K562 (cell line): ENCODE data around the gene QARS1. TPM values are rescaled to one million over a fixed set of nuclear protein-coding genes. Genes with fewer than 3 reads are reported as not detected.

ENCODE experiments used
- AFF1 ChIP-seq, 2 experiments: fragments of 450-650 bp; IDR thresholded peaks; 2 replicates each; pipeline ENCODE4 v1.6.1; 2018; ENCODE audit warnings: mild to moderate bottlenecking in 2 of 2, low read depth in 1 of 2; ENCODE audit not compliant: partially characterized antibody in 2 of 2
- CBFA2T2 ChIP-seq: fragments of 450-650 bp; conservative IDR thresholded peaks from 2 replicates; pipeline ENCODE4 v1.6.1; 2017; ENCODE audit warnings: mild to moderate bottlenecking
- CCAR2 ChIP-seq: fragments of 200-400 bp; formaldehyde crosslinking; IDR thresholded peaks from 2 replicates; pipeline ENCODE4 v1.6.1; 2017; ENCODE audit warnings: mild to moderate bottlenecking, low read depth, low read length
- CREB5 ChIP-seq: fragments of 250-450 bp; sonication (Bioruptor Pico); IDR thresholded peaks from 2 replicates; pipeline ENCODE4 v1.5.0; 2020; ENCODE audit warnings: mild to moderate bottlenecking
- HCFC1 ChIP-seq: IDR thresholded peaks from 2 replicates; pipeline ENCODE4 v1.6.1; 2012; ENCODE audit warnings: low read depth, low read length, improper control_type of control experiment
- MYC ChIP-seq, 2 experiments: fragments of 250-450 bp in 1 of 2; sonication (Bioruptor Pico) in 1 of 2; IDR thresholded peaks; 2 replicates each; pipeline versions ENCODE4 v1.5.1 to v1.6.1; 2012 to 2021; ENCODE audit warnings: low read depth in 2 of 2, borderline replicate concordance in 1 of 2, improper control_type of control experiment in 1 of 2, low read length in 1 of 2, mild to moderate bottlenecking in 1 of 2, moderate library complexity in 1 of 2
- NCOR1 ChIP-seq: fragments of 450-650 bp; IDR thresholded peaks from 2 replicates; pipeline ENCODE4 v1.6.1; 2016; ENCODE audit warnings: mild to moderate bottlenecking, moderate library complexity
- NUFIP1 ChIP-seq: fragments of 450-650 bp; IDR thresholded peaks from 2 replicates; pipeline ENCODE4 v1.6.1; 2018; ENCODE audit not compliant: partially characterized antibody
- PBX2 ChIP-seq, 2 experiments: IDR thresholded peaks in 1 of 2; conservative IDR thresholded peaks in 1 of 2; 2 replicates each; pipeline ENCODE4 v1.6.1; 2016; ENCODE audit warnings: low read depth in 2 of 2, mild to moderate bottlenecking in 1 of 2, missing compliant biosample characterization in 1 of 2, missing genetic modification characterization in 1 of 2, moderate library complexity in 1 of 2
- PURB ChIP-seq: sonication (generic); formaldehyde crosslinking; IDR thresholded peaks from 2 replicates; pipeline ENCODE4 v1.9.0; 2021; ENCODE audit warnings: low read depth, mild to moderate bottlenecking, missing genetic modification reagents
- ZNF79 ChIP-seq: fragments of 250-450 bp; sonication (Bioruptor Pico); IDR thresholded peaks from 2 replicates; pipeline ENCODE4 v1.4.0; 2020; ENCODE audit warnings: low read depth, mild to moderate bottlenecking, moderate library complexity
- ZNF830 ChIP-seq: fragments of 250-450 bp; sonication (Bioruptor Pico); IDR thresholded peaks from 2 replicates; pipeline ENCODE4 v1.5.0; 2021; ENCODE audit warnings: mild to moderate bottlenecking
- polyA plus RNA-seq, 8 experiments: library from polyadenylated mRNA; depleted of rRNA in 4 of 8; stranded (reverse) in 5 of 8; unstranded in 3 of 8; fragments of >200 nt; fragmentation: Nextera tagmentation in 2 of 8; fragmentation: Illumina TruSeq in 1 of 8; extraction: Ambion mirVana in 2 of 8; extraction: Trizol in 1 of 8; gene quantifications; 2 replicates each; pipeline versions ENCODE4 v1.2.1 to v1.2.3, GENCODE V29; 2011 to 2014; ENCODE audit warnings: inconsistent platforms in 1 of 8, missing spikeins in 1 of 8
- total RNA-seq, 7 experiments: library from RNA; depleted of rRNA in 6 of 7; stranded (reverse); fragments of >200 nt in 6 of 7; fragmentation: Illumina TruSeq in 2 of 7; extraction: Trizol in 2 of 7; gene quantifications; 2 replicates each; pipeline versions ENCODE4 v1.2.1 to v1.2.3, GENCODE V29; 2011 to 2021; ENCODE audit warnings: low replicate concordance in 1 of 7
- TF ChIP-seq, protein P1 (sequence below): sonication (generic); formaldehyde crosslinking; IDR thresholded peaks from 2 replicates; pipeline ENCODE4 v1.8.1; 2022; ENCODE audit warnings: missing genetic modification reagents
- TF ChIP-seq, protein P2 (sequence below): fragments of 450-650 bp; formaldehyde crosslinking; IDR thresholded peaks from 2 replicates; pipeline ENCODE4 v1.4.0; 2020; ENCODE audit warnings: mild to moderate bottlenecking, moderate library complexity

Gene QARS1
- total and polyA plus RNA-seq, 9 of the 15 experiments (the other 6 are each of a cell fraction or from before 2014, with no cell fraction given) = 148 to 310 (median 273) TPM

- TF ChIP-seq CREB5 (CRISPR knock-in tag) (no peak), ZNF79 (CRISPR knock-in tag) (no peak), ZNF830 (CRISPR knock-in tag) (no peak), AFF1 (IDR thresholded peaks at IDR 0.05; ENCODE audit: low read depth in 1 of 2, partially characterized antibody in 2 of 2) (no peak), NCOR1 (peak; percentile 18; the same call in 1 of the 2 replicates), NUFIP1 (no peak), CBFA2T2 (no peak), PURB (no peak), MYC (IDR thresholded peaks at IDR 0.05; ENCODE audit: low read depth, low read length) (0 out of 2 replicates have a peak, but pooled peaks have one; percentile 28), MYC (CRISPR knock-in tag; IDR thresholded peaks at IDR 0.05; ENCODE audit: borderline replicate concordance, low read depth) (no peak), CCAR2 (no peak), PBX2 (CRISPR knock-in tag; IDR thresholded peaks at IDR 0.05; ENCODE audit: low read depth) (no peak), PBX2 (tag; conservative IDR thresholded peaks at IDR 0.05; ENCODE audit: low read depth) (no peak), HCFC1 (peak; percentile 44)
- TF ChIP-seq, protein P1, sequence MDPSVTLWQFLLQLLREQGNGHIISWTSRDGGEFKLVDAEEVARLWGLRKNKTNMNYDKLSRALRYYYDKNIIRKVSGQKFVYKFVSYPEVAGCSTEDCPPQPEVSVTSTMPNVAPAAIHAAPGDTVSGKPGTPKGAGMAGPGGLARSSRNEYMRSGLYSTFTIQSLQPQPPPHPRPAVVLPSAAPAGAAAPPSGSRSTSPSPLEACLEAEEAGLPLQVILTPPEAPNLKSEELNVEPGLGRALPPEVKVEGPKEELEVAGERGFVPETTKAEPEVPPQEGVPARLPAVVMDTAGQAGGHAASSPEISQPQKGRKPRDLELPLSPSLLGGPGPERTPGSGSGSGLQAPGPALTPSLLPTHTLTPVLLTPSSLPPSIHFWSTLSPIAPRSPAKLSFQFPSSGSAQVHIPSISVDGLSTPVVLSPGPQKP (CRISPR knock-in tag) = no peak
- TF ChIP-seq, protein P2, sequence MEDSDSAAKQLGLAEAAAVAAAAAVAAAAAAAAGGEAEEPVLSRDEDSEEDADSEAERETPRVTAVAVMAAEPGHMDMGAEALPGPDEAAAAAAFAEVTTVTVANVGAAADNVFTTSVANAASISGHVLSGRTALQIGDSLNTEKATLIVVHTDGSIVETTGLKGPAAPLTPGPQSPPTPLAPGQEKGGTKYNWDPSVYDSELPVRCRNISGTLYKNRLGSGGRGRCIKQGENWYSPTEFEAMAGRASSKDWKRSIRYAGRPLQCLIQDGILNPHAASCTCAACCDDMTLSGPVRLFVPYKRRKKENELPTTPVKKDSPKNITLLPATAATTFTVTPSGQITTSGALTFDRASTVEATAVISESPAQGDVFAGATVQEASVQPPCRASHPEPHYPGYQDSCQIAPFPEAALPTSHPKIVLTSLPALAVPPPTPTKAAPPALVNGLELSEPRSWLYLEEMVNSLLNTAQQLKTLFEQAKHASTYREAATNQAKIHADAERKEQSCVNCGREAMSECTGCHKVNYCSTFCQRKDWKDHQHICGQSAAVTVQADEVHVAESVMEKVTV (CRISPR knock-in tag) = no peak
These were observed 10.4 kb downstream of the QARS1 start, which contains the start of gene QRICH1 (continued) for GRCh38 chr3:49093853-49094767.
